ENCODE data around the gene DOK4.

DOK4 gene

GRCh38 chr16:57478396-57479204, 7.7 kb downstream of the DOK4 start:
- Mint-ChIP-seq H3K9me3 (no peaks in the 10 kb centered on the region), H3K27ac (peak overlapping the region in 1 of 2 donors; percentile 34), H3K4me1 (peaks cover 36% of the 10 kb centered on the region), H3K27me3 (no peaks in the 10 kb centered on the region), H3K4me3 (no peak overlapping the region)
- DNase-seq (no peak), ATAC-seq (no peak)

GRCh38 chr16:57477531-57478202, 8.6 kb downstream of the DOK4 start:
- Mint-ChIP-seq H3K4me1 (peaks cover 36% of the 10 kb centered on the region), H3K4me3 (no peak overlapping the region), H3K9me3 (no peaks in the 10 kb centered on the region), H3K27ac (no peak overlapping the region), H3K27me3 (no peaks in the 10 kb centered on the region)
- ATAC-seq (no peak), DNase-seq (no peak)

GRCh38 chr16:57476546-57477410, 9.5 kb downstream of the DOK4 start:
- no peak for ATAC-seq
- no peaks in the 10 kb centered on the region for H3K9me3 Mint-ChIP-seq
- peaks cover 40% of the 10 kb centered on the region for H3K4me1 Mint-ChIP-seq
- no peak overlapping the region for H3K27ac Mint-ChIP-seq
- no peaks in the 10 kb centered on the region for H3K27me3 Mint-ChIP-seq
- DNase-seq: no peak
- H3K4me3 Mint-ChIP-seq: peak overlapping the region in 1 of 2 donors; percentile 1

GRCh38 chr16:57475711-57476339, 10.5 kb downstream of the DOK4 start:
- ATAC-seq: peak; percentile 97
- peak; percentile 76 to 91 for DNase-seq
- H3K9me3 Mint-ChIP-seq: no peaks in the 10 kb centered on the region
- H3K4me3 Mint-ChIP-seq: peak overlapping the region; percentile 49 to 69
- no peaks in the 10 kb centered on the region for H3K27me3 Mint-ChIP-seq
- H3K27ac Mint-ChIP-seq: no peak overlapping the region
- peaks cover 40% of the 10 kb centered on the region for H3K4me1 Mint-ChIP-seq

GRCh38 chr16:57474671-57475661, 11.3 kb downstream of the DOK4 start:
- peaks cover 37% of the 10 kb centered on the region for H3K4me1 Mint-ChIP-seq

GRCh38 chr16:57473906-57474305, 12.4 kb downstream of the DOK4 start:
- H3K9me3 Mint-ChIP-seq: no peaks in the 10 kb centered on the region
- ATAC-seq (no peak), DNase-seq (no peak)
- no peak overlapping the region for H3K27ac Mint-ChIP-seq
- no peaks in the 10 kb centered on the region for H3K27me3 Mint-ChIP-seq
- peaks cover 28% of the 10 kb centered on the region for H3K4me1 Mint-ChIP-seq
- no peak overlapping the region for H3K4me3 Mint-ChIP-seq

More at GRCh38 chr16:57474671-57475661, 11.3 kb downstream of the DOK4 start:
- H3K9me3 Mint-ChIP-seq: no peaks in the 10 kb centered on the region
- DNase-seq (peak in 1 of 2 donors; percentile 11), ATAC-seq (no peak)
- H3K27me3 Mint-ChIP-seq: no peaks in the 10 kb centered on the region
- peak overlapping the region; percentile 46 to 49 for H3K4me3 Mint-ChIP-seq
- H3K27ac Mint-ChIP-seq: peak overlapping the region; percentile 50 to 90

- ATAC-seq (no peak), DNase-seq (no peak)
- Mint-ChIP-seq H3K4me3 (no peak overlapping the region), H3K27ac (no peak overlapping the region), H3K27me3 (no peaks in the 10 kb centered on the region), H3K4me1 (peaks cover 28% of the 10 kb centered on the region), H3K9me3 (no peaks in the 10 kb centered on the region)
Measured at GRCh38 chr16:57473176-57473840, 13.0 kb downstream of the DOK4 start.

- DNase-seq (no peak), ATAC-seq (no peak)
- Mint-ChIP-seq H3K4me3 (no peak overlapping the region), H3K4me1 (peaks cover 28% of the 10 kb centered on the region), H3K27ac (peak overlapping the region in 1 of 2 donors; percentile 52), H3K9me3 (no peaks in the 10 kb centered on the region), H3K27me3 (no peaks in the 10 kb centered on the region)
Measured at GRCh38 chr16:57472665-57473060, 13.6 kb downstream of the DOK4 start.

- Mint-ChIP-seq H3K4me1 (peaks cover 28% of the 10 kb centered on the region), H3K27me3 (no peaks in the 10 kb centered on the region), H3K9me3 (no peaks in the 10 kb centered on the region), H3K4me3 (no peak overlapping the region), H3K27ac (no peak overlapping the region)
- no peak for ATAC-seq
- DNase-seq: no peak
Measured at GRCh38 chr16:57471852-57472664, 14.2 kb downstream of the DOK4 start.

GRCh38 chr16:57471209-57471608, 15.1 kb downstream of the DOK4 start:
- Mint-ChIP-seq H3K4me3 (no peak overlapping the region), H3K9me3 (no peaks in the 10 kb centered on the region), H3K4me1 (peaks cover 24% of the 10 kb centered on the region), H3K27ac (no peak overlapping the region), H3K27me3 (no peaks in the 10 kb centered on the region)
- DNase-seq (no peak), ATAC-seq (no peak)

GRCh38 chr16:57470711-57471110, 15.6 kb downstream of the DOK4 start:
- peaks cover 24% of the 10 kb centered on the region for H3K4me1 Mint-ChIP-seq
- no peak for DNase-seq
- no peaks in the 10 kb centered on the region for H3K27me3 Mint-ChIP-seq
- no peak overlapping the region for H3K4me3 Mint-ChIP-seq
- no peak for ATAC-seq
- no peaks in the 10 kb centered on the region for H3K9me3 Mint-ChIP-seq
- H3K27ac Mint-ChIP-seq: peak overlapping the region in 1 of 2 donors; percentile 61

GRCh38 chr16:57469917-57470470, 16.3 kb downstream of the DOK4 start:
- no peak for DNase-seq
- H3K27ac Mint-ChIP-seq: peak overlapping the region in 1 of 2 donors; percentile 79
- no peak for ATAC-seq

GRCh38 chr16:57469046-57469445, 17.2 kb downstream of the DOK4 start:
- ATAC-seq (no peak), DNase-seq (no peak)
- Mint-ChIP-seq H3K9me3 (no peaks in the 10 kb centered on the region), H3K4me3 (no peak overlapping the region), H3K27me3 (no peaks in the 10 kb centered on the region), H3K4me1 (peaks cover 28% of the 10 kb centered on the region), H3K27ac (no peak overlapping the region)

More at GRCh38 chr16:57469917-57470470, 16.3 kb downstream of the DOK4 start:
- Mint-ChIP-seq H3K4me1 (peaks cover 24% of the 10 kb centered on the region), H3K27me3 (no peaks in the 10 kb centered on the region), H3K9me3 (no peaks in the 10 kb centered on the region), H3K4me3 (no peak overlapping the region)

Data from stimulated activated naive CD8-positive, alpha-beta T cell treated with anti-CD3 and anti-CD28 coated beads, Interleukin-15, amount 100 ng/mL, for 72 hours (primary cell).